CD8-positive, alpha-beta memory T cell (primary cell): ENCODE measurements around the gene PIP4K2B. TPM values are rescaled to one million over a fixed set of nuclear protein-coding genes. Genes with fewer than 3 reads are reported as not detected.

Experiments used
- CTCF ChIA-PET: fragments of 350-600 bp; sonication (Branson Sonifier 250); formaldehyde crosslinking; loops from one replicate; lab custom pipeline; 2021; ENCODE audit warnings: antibody characterized with exemption; lab: Charles Lee
- POLR2A ChIA-PET: fragments of 350-600 bp; sonication (Branson Sonifier 250); formaldehyde crosslinking; loops from one replicate; lab custom pipeline; 2021; ENCODE audit warnings: antibody characterized with exemption; lab: Charles Lee
- DNase-seq, 5 donors: peaks; one replicate each; pipeline versions ENCODE4 v3.0.0 to v3.0.0-alpha.2; 2020 to 2022; ENCODE audit warnings: mixed read lengths in 1 of 5
- H3K27ac ChIP-seq: one replicate; pipeline ENCODE4 v1.7.0; 2013; ENCODE audit warnings: low read depth, mild to moderate bottlenecking, low read length, moderate library complexity
- H3K27me3 ChIP-seq: 2 replicates; pipeline ENCODE4 v1.7.0; 2013; ENCODE audit warnings: low read length, mild to moderate bottlenecking; ENCODE audit not compliant: insufficient read depth, poor library complexity, severe bottlenecking
- H3K36me3 ChIP-seq: 2 replicates; pipeline ENCODE4 v1.7.0; 2013; ENCODE audit warnings: mild to moderate bottlenecking, low read length, moderate library complexity; ENCODE audit not compliant: insufficient read depth
- H3K4me1 ChIP-seq: 2 replicates; pipeline ENCODE4 v1.7.0; 2013; ENCODE audit warnings: mild to moderate bottlenecking, low read length, moderate library complexity; ENCODE audit not compliant: insufficient read depth
- H3K4me3 ChIP-seq: 2 replicates; pipeline ENCODE4 v1.7.0; 2013; ENCODE audit warnings: mild to moderate bottlenecking, low read length
- H3K9me3 ChIP-seq: 2 replicates; pipeline ENCODE4 v1.7.0; 2013; ENCODE audit warnings: mild to moderate bottlenecking, low read length
- H3K27ac Mint-ChIP-seq, 8 donors: one replicate each; pipeline ENCODE4 v1.8.0; 2020 to 2021; ENCODE audit warnings: mixed read lengths in 8 of 8, mild to moderate bottlenecking in 6 of 8, inconsistent platforms in 3 of 8, moderate library complexity in 3 of 8
- H3K27me3 Mint-ChIP-seq, 2 donors: one replicate each; pipeline ENCODE4 v1.8.0; 2020 to 2021; ENCODE audit warnings: mixed read lengths in 2 of 2, mild to moderate bottlenecking in 1 of 2, moderate library complexity in 1 of 2
- H3K36me3 Mint-ChIP-seq, 3 donors: one replicate each; pipeline ENCODE4 v1.8.0; 2020 to 2021; ENCODE audit warnings: mixed read lengths in 3 of 3, inconsistent platforms in 1 of 3, mild to moderate bottlenecking in 1 of 3
- H3K4me1 Mint-ChIP-seq, 3 donors: one replicate each; pipeline ENCODE4 v1.8.0; 2020 to 2021; ENCODE audit warnings: mixed read lengths in 3 of 3, inconsistent platforms in 1 of 3, mild to moderate bottlenecking in 1 of 3
- H3K4me3 Mint-ChIP-seq, 7 donors: one replicate each; pipeline ENCODE4 v1.8.0; 2020 to 2021; ENCODE audit warnings: mixed read lengths in 7 of 7, mild to moderate bottlenecking in 6 of 7, moderate library complexity in 4 of 7, inconsistent platforms in 2 of 7
- H3K9me3 Mint-ChIP-seq, 5 donors: one replicate each; pipeline ENCODE4 v1.8.0; 2020 to 2022; ENCODE audit warnings: mixed read lengths in 5 of 5, mild to moderate bottlenecking in 3 of 5, moderate library complexity in 2 of 5, inconsistent platforms in 1 of 5
- polyA plus RNA-seq: library from polyadenylated mRNA; unstranded; fragments of 300-500 nt; fragmentation: Illumina TruSeq; gene quantifications from one replicate; pipeline ENCODE4 v1.2.3, GENCODE V29; 2021
- total RNA-seq, 2 experiments: library from RNA; stranded (reverse); gene quantifications; one replicate each; pipeline ENCODE4 v1.2.3, GENCODE V29; 2021

Gene PIP4K2B
- total and polyA plus RNA-seq, 3 experiments from 2014 or later = 17.4 to 44.6 (median 43.4) TPM

DNA sequence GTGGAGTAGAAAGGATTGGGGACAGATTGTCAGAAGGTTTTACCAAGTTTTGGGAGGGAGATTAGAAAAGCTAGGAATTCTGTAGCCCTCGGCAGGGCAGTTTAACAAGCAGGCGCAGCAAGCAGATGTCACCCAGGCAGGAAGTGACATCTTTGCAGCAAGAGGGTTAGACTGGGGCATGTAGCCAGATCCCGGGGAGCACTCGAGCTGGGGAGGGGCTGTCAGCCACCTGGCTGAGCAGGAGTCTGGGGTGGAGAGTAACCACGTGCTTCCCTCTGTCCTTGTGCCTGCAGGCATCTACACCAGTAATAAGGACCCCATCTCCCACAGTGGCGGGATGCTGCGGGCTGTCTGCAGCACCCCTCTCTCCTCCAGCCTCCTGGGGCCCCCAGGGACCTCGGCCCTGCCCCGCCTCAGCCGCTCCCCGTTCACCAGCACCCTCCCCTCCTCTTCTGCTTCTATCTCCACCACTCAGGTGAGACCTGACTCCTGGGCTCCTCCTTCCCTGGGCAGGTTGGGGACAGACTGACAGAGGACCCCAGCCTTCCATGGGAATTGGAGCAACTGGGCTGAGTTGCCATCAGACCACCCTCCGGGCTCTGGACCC lies 82.1 kb downstream of the PIP4K2B start:
- Mint-ChIP-seq H3K27ac (peak overlapping the region in 2 of 8 donors; percentile 37 to 58), H3K4me1 (peaks cover 14 to 24% (median 20%) of the 10 kb centered on the region in 3 donors)

DNA sequence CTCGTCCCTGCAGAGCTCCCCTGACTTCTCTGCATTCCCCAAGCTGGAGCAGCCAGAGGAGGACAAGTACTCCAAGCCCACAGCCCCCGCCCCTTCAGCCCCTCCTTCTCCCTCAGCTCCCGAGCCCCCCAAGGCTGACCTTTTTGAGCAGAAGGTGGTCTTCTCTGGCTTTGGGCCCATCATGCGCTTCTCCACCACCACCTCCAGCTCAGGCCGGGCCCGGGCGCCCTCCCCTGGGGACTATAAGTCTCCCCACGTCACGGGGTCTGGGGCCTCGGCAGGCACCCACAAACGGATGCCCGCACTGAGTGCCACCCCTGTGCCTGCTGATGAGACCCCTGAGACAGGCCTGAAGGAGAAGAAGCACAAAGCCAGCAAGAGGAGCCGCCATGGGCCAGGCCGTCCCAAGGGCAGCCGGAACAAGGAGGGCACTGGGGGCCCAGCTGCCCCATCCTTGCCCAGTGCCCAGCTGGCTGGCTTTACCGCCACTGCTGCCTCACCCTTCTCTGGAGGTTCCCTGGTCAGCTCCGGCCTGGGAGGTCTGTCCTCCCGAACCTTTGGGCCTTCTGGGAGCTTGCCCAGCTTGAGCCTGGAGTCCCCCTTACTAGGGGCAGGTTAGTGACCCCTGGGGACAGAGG lies 82.9 kb downstream of the PIP4K2B start:
- POLR2A ChIA-PET = interaction anchor here (0.6 to 0.9 kb wide), 4 partner anchors 10 to 12 kb away, joined by 3 to 6 read pairs (median 3); partner anchors contain the start of gene MLLT6
- peaks cover 16 to 24% (median 20%) of the 10 kb centered on the region in 3 donors for H3K4me1 Mint-ChIP-seq
- H3K27ac Mint-ChIP-seq = peak overlapping the region in 2 of 8 donors; percentile 37 to 90

More for the DNA sequence above, 82.1 kb downstream of the PIP4K2B start:
- Histone ChIP-seq H3K4me3 (no peak overlapping the region), H3K36me3 (peaks cover 69% of the 10 kb centered on the region), H3K9me3 (no peaks in the 10 kb centered on the region), H3K4me1 (peaks cover 10% of the 10 kb centered on the region), H3K27me3 (no peaks in the 10 kb centered on the region), H3K27ac (no peak overlapping the region)
- Mint-ChIP-seq H3K27me3 (no peaks in the 10 kb centered on the region), H3K36me3 (peaks cover 2 to 84% (median 7%) of the 10 kb centered on the region in 3 donors), H3K9me3 (no peaks in the 10 kb centered on the region), H3K4me3 (no peak overlapping the region)
- ChIA-PET CTCF (interaction anchor here (1.0 kb wide), 1 partner anchor 26 kb away, joined by 3 read pairs; no protein-coding TSS in a partner anchor), POLR2A (interaction anchor here (0.6 to 0.8 kb wide), 2 partner anchors 10 kb away, joined by 3 to 6 read pairs; no protein-coding TSS in a partner anchor)
- no peak for DNase-seq

More for the DNA sequence above, 82.9 kb downstream of the PIP4K2B start:
- H3K27me3 Mint-ChIP-seq = no peaks in the 10 kb centered on the region
- Histone ChIP-seq H3K27ac (no peak overlapping the region), H3K9me3 (no peaks in the 10 kb centered on the region), H3K4me1 (peaks cover 10% of the 10 kb centered on the region), H3K36me3 (peaks cover 75% of the 10 kb centered on the region), H3K27me3 (no peaks in the 10 kb centered on the region), H3K4me3 (no peak overlapping the region)
- H3K36me3 Mint-ChIP-seq = peaks cover 2 to 88% (median 7%) of the 10 kb centered on the region in 3 donors
- DNase-seq = no peak
- CTCF ChIA-PET = interaction anchor here (1.1 to 1.2 kb wide), 2 partner anchors 9 to 18 kb away, joined by 3 read pairs; no protein-coding TSS in a partner anchor
- no peak overlapping the region for H3K4me3 Mint-ChIP-seq
- H3K9me3 Mint-ChIP-seq = no peaks in the 10 kb centered on the region

Other genes with a start within 250 kb of the PIP4K2B start
- gene SRCIN1, start 193.6 kb downstream of the PIP4K2B start, total RNA-seq = under 1 TPM; 0.04 to 0.50 TPM
- gene SRCIN1, start 193.6 kb downstream of the PIP4K2B start, polyA plus RNA-seq = not detected
- 10 to 100 TPM; 47.0 to 50.0 TPM for gene EPOP, start 124.6 kb downstream of the PIP4K2B start, total RNA-seq
- 0.10 TPM for gene EPOP, start 124.6 kb downstream of the PIP4K2B start, polyA plus RNA-seq
- 100 to 1,000 TPM; 197 to 202 TPM for gene MLLT6, start 94.3 kb downstream of the PIP4K2B start, total RNA-seq
- 15.9 TPM for gene MLLT6, start 94.3 kb downstream of the PIP4K2B start, polyA plus RNA-seq
- gene CISD3, start 69.2 kb downstream of the PIP4K2B start, total RNA-seq = 10 to 100 TPM; 58.2 to 59.6 TPM
- 73.4 TPM for gene CISD3, start 69.2 kb downstream of the PIP4K2B start, polyA plus RNA-seq
- under 1 TPM; 0.72 to 0.89 TPM for gene PCGF2, start 51.2 kb downstream of the PIP4K2B start, total RNA-seq
- 0.09 TPM for gene PCGF2, start 51.2 kb downstream of the PIP4K2B start, polyA plus RNA-seq
- 100 to 1,000 TPM; 317 to 323 TPM for gene PSMB3, start 46.8 kb downstream of the PIP4K2B start, total RNA-seq
- 431 TPM for gene PSMB3, start 46.8 kb downstream of the PIP4K2B start, polyA plus RNA-seq
- 10 to 100 TPM; 31.3 to 31.7 TPM for gene CWC25, start 25.8 kb upstream of the PIP4K2B start, total RNA-seq
- gene CWC25, start 25.8 kb upstream of the PIP4K2B start, polyA plus RNA-seq = 11.5 TPM
- 1,000 to 10,000 TPM; 1,857 to 1,911 TPM for gene RPL23, start 54.2 kb upstream of the PIP4K2B start, total RNA-seq
- gene RPL23, start 54.2 kb upstream of the PIP4K2B start, polyA plus RNA-seq = 1,010 TPM
- 100 to 1,000 TPM; 128 to 135 TPM for gene LASP1, start 70.5 kb upstream of the PIP4K2B start, total RNA-seq
- 76.1 TPM for gene LASP1, start 70.5 kb upstream of the PIP4K2B start, polyA plus RNA-seq
- not detected for gene FBXO47, start 167.8 kb upstream of the PIP4K2B start, total RNA-seq
- not detected for gene FBXO47, start 167.8 kb upstream of the PIP4K2B start, polyA plus RNA-seq